ENCODE results near the gene KCNMB4. TPM values are rescaled to one million over a fixed set of nuclear protein-coding genes. Genes with fewer than 3 reads are reported as not detected.
"Not testable (repeated sequence)": the region's sequence is repeated elsewhere in the genome, so short reads cannot be mapped to it uniquely, and the experiment has no call there.

KCNMB4 gene
- total RNA-seq, 2 donors from 2014 or later = 2.8 to 3.2 TPM

DNA sequence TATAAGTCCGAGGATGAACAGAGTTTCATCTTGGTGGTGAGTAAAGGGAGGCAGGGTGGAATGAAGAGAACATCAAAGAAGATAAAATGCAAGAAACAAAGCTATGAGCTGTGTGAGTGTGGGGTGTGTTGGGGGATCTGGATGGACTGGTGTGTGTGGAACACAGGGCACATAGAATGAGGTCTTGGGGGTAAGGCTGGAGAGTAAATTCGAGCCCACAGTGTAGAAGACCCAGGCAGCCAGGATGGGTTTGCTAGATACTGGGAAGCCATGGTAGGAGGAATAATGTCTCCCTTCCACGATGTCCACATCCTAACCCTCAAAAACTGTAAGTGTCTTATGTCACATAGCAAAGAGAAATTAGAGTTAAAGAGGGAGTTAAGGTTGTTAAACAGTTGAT lies 6.8 kb downstream of the KCNMB4 start:
- H3K27ac ChIP-seq = no peak overlapping the region
- DNase-seq (ENCODE audit: low spot score) = no peak
- no peaks in the 10 kb centered on the region for H3K4me1 ChIP-seq
- TF ChIP-seq, protein P1, sequence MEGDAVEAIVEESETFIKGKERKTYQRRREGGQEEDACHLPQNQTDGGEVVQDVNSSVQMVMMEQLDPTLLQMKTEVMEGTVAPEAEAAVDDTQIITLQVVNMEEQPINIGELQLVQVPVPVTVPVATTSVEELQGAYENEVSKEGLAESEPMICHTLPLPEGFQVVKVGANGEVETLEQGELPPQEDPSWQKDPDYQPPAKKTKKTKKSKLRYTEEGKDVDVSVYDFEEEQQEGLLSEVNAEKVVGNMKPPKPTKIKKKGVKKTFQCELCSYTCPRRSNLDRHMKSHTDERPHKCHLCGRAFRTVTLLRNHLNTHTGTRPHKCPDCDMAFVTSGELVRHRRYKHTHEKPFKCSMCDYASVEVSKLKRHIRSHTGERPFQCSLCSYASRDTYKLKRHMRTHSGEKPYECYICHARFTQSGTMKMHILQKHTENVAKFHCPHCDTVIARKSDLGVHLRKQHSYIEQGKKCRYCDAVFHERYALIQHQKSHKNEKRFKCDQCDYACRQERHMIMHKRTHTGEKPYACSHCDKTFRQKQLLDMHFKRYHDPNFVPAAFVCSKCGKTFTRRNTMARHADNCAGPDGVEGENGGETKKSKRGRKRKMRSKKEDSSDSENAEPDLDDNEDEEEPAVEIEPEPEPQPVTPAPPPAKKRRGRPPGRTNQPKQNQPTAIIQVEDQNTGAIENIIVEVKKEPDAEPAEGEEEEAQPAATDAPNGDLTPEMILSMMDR (IDR thresholded peaks at IDR 0.05) = no peak
- H3K27me3 ChIP-seq = no peaks in the 10 kb centered on the region
- no peaks in the 10 kb centered on the region for H3K36me3 ChIP-seq
- no peaks in the 10 kb centered on the region for H3K9me3 ChIP-seq
- no peak overlapping the region for H3K4me3 ChIP-seq

DNA sequence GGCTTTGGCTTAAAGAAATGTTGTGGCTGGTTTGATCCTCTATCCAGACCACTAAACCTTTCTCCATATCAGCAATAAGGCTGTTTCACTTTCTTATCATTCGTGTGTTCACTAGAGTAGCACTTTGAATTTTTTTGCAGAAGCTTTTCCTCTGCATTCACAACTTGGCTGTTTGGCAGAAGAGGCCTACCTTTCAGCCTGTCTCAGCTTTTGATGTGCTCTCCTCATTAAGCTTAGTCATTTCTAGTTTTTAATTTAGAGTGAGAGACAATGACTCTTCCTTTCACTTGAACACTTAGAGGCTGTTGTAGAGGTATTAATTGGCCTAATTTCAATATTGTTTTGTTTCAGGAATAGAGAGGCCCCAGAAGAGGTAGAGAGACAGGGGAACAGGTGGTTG lies 13.8 kb downstream of the KCNMB4 start:
- TF ChIP-seq, protein P1 (IDR thresholded peaks at IDR 0.05) = no peak
- Histone ChIP-seq H3K27me3 (no peaks in the 10 kb centered on the region), H3K9me3 (peaks cover 0 to 18% of the 10 kb centered on the region in 2 donors), H3K4me1 (no peaks in the 10 kb centered on the region), H3K4me3 (no peak overlapping the region), H3K36me3 (no peaks in the 10 kb centered on the region), H3K27ac (no peak overlapping the region)
- DNase-seq (ENCODE audit: low spot score) = no peak

DNA sequence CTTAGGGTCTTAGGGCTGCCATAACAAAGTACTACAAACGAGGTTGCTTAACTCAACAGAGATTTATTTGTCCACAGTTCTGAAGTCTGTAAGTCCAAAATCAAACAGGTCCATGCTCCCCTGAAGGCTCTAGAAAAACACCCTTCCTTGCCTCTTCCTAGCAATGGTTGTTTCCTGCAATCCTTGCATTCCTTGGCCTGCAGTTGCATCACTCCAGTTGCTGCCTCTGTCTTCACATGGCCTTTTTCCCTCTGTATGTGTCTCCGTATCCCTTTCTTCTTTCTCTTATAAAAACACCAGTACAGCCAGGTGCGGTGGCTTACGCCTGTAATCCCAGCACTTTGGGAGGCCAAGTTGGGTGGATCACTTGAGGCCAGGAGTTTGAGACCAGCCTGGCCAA lies 17.4 kb downstream of the KCNMB4 start:
- no peaks in the 10 kb centered on the region for H3K36me3 ChIP-seq
- no peak overlapping the region for H3K27ac ChIP-seq
- DNase-seq (ENCODE audit: low spot score) = no peak
- H3K27me3 ChIP-seq = no peaks in the 10 kb centered on the region
- H3K9me3 ChIP-seq = peaks cover 0 to 13% of the 10 kb centered on the region in 2 donors
- no peak overlapping the region for H3K4me3 ChIP-seq
- H3K4me1 ChIP-seq = no peaks in the 10 kb centered on the region
- TF ChIP-seq, protein P1 (IDR thresholded peaks at IDR 0.05) = no peak

DNA sequence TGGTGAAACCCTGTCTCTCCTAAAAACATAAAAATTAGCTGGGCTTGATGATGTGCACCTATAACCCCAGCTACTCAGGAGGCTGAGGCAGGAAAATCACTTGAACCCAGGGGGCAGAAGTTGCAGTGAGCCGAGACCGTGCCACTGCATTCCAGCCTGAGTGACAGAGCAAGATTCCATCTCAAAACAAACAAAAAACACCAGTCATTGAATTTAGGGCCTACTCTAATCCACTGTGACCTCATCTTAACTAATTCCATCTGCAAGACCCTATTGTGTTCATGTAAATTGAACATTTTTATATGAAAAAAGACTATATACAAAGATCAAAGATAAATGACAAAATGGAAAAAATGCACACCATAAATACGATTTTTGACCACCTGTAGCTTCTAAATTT lies 17.8 kb downstream of the KCNMB4 start:
- peaks cover 0 to 11% of the 10 kb centered on the region in 2 donors for H3K9me3 ChIP-seq
- DNase-seq (ENCODE audit: low spot score) = no peak
- H3K36me3 ChIP-seq = no peaks in the 10 kb centered on the region
- no peak overlapping the region for H3K27ac ChIP-seq
- TF ChIP-seq, protein P1 (IDR thresholded peaks at IDR 0.05) = no peak
- H3K27me3 ChIP-seq = no peaks in the 10 kb centered on the region
- no peaks in the 10 kb centered on the region for H3K4me1 ChIP-seq
- H3K4me3 ChIP-seq = no peak overlapping the region

DNA sequence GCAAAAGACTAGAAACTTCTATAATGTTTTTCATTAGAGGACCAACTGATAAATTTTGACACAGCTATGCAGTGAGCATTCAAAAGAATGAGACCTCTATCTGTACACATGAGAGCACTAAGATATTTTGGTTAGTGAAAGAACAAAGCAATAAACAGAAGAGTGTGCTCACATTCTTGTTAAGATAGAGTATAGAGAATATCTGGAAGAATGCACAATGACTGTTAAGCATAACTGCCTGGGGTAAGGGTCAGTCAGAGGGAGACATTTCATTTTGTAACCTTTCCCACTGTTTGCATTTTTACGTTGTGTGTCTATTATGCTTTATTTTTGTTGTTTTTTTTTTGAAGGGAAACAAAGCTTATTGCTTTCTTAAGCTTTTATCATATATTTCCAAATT lies 20.7 kb downstream of the KCNMB4 start:
- no peaks in the 10 kb centered on the region for H3K36me3 ChIP-seq
- DNase-seq (ENCODE audit: low spot score) = no peak
- no peak overlapping the region for H3K27ac ChIP-seq
- no peaks in the 10 kb centered on the region for H3K27me3 ChIP-seq
- H3K4me1 ChIP-seq = no peaks in the 10 kb centered on the region
- peaks cover 0 to 8% of the 10 kb centered on the region in 2 donors for H3K9me3 ChIP-seq
- H3K4me3 ChIP-seq = no peak overlapping the region
- TF ChIP-seq, protein P1 (IDR thresholded peaks at IDR 0.05) = no peak

DNA sequence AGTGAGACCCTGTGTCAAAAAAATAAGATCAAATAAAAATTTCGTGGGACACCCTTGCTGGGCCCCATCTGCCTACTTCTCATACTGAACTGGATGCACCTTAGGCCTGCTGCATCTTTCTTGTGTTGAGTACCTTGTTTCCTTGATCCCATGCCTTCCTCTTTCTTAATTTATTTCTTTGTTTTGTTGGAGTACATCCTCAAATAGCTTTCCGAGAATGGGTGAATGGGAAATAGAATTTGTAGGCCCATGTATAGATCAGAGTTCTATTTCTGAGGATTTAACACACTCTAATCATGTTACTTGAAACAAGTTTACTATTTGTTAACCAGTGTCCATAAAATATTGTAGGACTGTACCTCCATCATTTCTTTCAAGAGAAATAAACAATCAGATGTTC lies 23.6 kb downstream of the KCNMB4 start:
- H3K9me3 ChIP-seq = peaks cover 0 to 8% of the 10 kb centered on the region in 2 donors
- TF ChIP-seq, protein P1 (IDR thresholded peaks at IDR 0.05) = no peak

DNA sequence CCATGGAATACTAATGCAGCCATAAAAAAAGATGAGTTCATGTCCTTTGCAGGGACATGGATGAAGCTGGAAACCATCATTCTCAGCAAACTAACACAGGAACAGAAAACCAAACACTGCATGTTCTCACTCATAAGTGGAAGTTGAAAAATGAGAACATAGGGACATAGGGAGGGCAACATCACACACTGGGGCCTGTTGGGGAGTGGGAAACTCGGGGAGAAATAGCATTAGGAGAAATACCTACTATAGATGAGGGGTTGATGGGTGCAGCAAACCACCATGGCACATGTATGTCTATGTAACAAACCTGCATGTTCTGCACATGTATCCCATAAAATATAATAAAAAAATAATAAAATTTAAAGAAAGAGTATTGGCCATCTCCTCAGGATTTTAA lies 26.5 kb downstream of the KCNMB4 start:
- H3K27me3 ChIP-seq, H3K36me3 ChIP-seq, H3K4me1 ChIP-seq: not testable (repeated sequence)

More for the DNA sequence above, 23.6 kb downstream of the KCNMB4 start:
- Histone ChIP-seq H3K27ac (no peak overlapping the region), H3K4me3 (no peak overlapping the region), H3K4me1 (no peaks in the 10 kb centered on the region), H3K36me3 (no peaks in the 10 kb centered on the region), H3K27me3 (no peaks in the 10 kb centered on the region)
- DNase-seq (ENCODE audit: low spot score) = no peak

More for the DNA sequence above, 26.5 kb downstream of the KCNMB4 start:
- DNase-seq (ENCODE audit: low spot score); H3K9me3 ChIP-seq; H3K27ac ChIP-seq; H3K4me3 ChIP-seq: not testable (repeated sequence)

Data from right atrium auricular region (tissue), 2 donors.